Measurements from ENCODE around the gene SPEF1.

GRCh38 chr20:3783511-3784195, 2.4 kb upstream of the SPEF1 start:
- TF ChIP-seq CTCF (IDR thresholded peaks at IDR 0.05) (no peak), POLR2A (IDR thresholded peaks at IDR 0.05) (no peak), EP300 (IDR thresholded peaks at IDR 0.05; ENCODE audit: low read depth) (no peak)
